ENCODE measurements around the gene E2F3.
"Not testable (repeated sequence)": the region's sequence is repeated elsewhere in the genome, so short reads cannot be mapped to it uniquely, and the experiment has no call there.

The E2F3 gene

GRCh38 chr6:20434766-20435165 lies 33.1 kb downstream of the E2F3 start:
- DNase-seq, result no peak

- no peak for DNase-seq
Measured at GRCh38 chr6:20436719-20437118, 35.0 kb downstream of the E2F3 start.

- no peak for DNase-seq
Measured at GRCh38 chr6:20437639-20438038, 36.0 kb downstream of the E2F3 start.

GRCh38 chr6:20438462-20439070 lies 36.9 kb downstream of the E2F3 start:
- DNase-seq, result no peak

- DNase-seq, result no peak
Measured at GRCh38 chr6:20439558-20439957, 37.9 kb downstream of the E2F3 start.

- DNase-seq, result no peak
Measured at GRCh38 chr6:20440296-20440695, 38.6 kb downstream of the E2F3 start.

GRCh38 chr6:20441236-20441635 lies 39.6 kb downstream of the E2F3 start:
- no peak for DNase-seq

GRCh38 chr6:20441921-20442320 lies 40.2 kb downstream of the E2F3 start:
- DNase-seq, result no peak

GRCh38 chr6:20444786-20445271 lies 43.1 kb downstream of the E2F3 start:
- DNase-seq, result peak in 1 of 2 donors; percentile 56

GRCh38 chr6:20447157-20447556 lies 45.5 kb downstream of the E2F3 start:
- no peak for DNase-seq

GRCh38 chr6:20447581-20448132 lies 46.0 kb downstream of the E2F3 start:
- DNase-seq, result no peak

- no peak for DNase-seq
Measured at GRCh38 chr6:20448828-20449227, 47.1 kb downstream of the E2F3 start.

- peak; percentile 12 to 43 for DNase-seq
Measured at GRCh38 chr6:20454204-20454824, 52.6 kb downstream of the E2F3 start.

- DNase-seq, result no peak
Measured at GRCh38 chr6:20455251-20455940, 53.7 kb downstream of the E2F3 start.

- DNase-seq, result no peak
Measured at GRCh38 chr6:20458027-20458894, 56.6 kb downstream of the E2F3 start.

- DNase-seq, result no peak
Measured at GRCh38 chr6:20459682-20460081, 58.0 kb downstream of the E2F3 start.

- DNase-seq, result no peak
Measured at GRCh38 chr6:20461576-20461975, 59.9 kb downstream of the E2F3 start.

GRCh38 chr6:20463396-20463795 lies 61.7 kb downstream of the E2F3 start:
- DNase-seq, result no peak

GRCh38 chr6:20464041-20464440 lies 62.4 kb downstream of the E2F3 start:
- DNase-seq, result no peak

- DNase-seq, result no peak
Measured at GRCh38 chr6:20464847-20465246, 63.2 kb downstream of the E2F3 start.

- DNase-seq, result not testable (repeated sequence)
Measured at GRCh38 chr6:20465616-20466015, 63.9 kb downstream of the E2F3 start.

- no peak for DNase-seq
Measured at GRCh38 chr6:20467437-20467836, 65.8 kb downstream of the E2F3 start.

- DNase-seq, result no peak
Measured at GRCh38 chr6:20468209-20468608, 66.5 kb downstream of the E2F3 start.

Data from CD4-positive, alpha-beta T cell treated with Interleukin-1 beta for 1 hour (primary cell).